GM21737 (cell line): ENCODE results near the gene CALD1.

Experiments used
- ATAC-seq: cut with Tn5 transposase; IDR thresholded peaks from one replicate; pipeline ENCODE4 v1.9.1; 2021; ENCODE audit warnings: mild to moderate bottlenecking, moderate library complexity; ENCODE audit not compliant: unreplicated experiment

CALD1 gene

DNA sequence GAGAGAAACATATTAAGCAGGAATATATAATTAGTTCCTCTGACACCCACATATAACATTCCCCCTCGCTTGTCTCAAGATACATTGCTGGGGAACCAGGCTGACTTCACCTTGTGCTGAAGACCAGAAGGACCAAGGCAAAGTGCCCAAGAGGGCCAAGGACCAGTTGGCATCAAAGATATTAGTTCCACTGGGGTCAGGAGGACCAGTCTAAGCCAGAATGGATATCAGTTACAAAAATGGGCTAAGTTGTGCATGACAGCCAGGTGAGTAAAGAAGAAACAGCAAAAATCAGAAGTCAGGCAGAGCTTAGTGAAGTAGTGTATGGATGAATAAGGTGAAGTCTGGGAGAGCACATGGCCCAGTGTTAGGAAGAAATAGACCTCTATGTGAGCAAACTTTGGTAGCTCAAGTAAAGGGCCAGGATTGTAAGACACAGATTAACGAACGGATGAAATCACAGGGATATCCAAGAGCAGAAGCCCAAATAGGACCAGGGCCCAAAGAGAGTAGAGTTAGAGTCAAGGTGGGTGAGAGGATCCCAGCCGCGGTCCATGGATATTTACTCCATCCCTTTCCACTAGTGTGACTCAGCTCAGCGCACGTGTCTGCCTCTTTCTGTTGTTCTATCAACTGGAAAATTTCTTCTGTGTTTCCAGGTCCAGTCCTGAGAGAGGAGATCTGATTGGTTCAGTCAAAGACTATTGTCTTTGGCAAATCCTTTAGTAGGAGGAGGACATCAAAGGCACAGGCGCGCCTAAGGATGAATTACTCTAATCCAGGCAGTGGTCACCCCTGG is 5.0 kb downstream of the CALD1 start:
- no peak for ATAC-seq

DNA sequence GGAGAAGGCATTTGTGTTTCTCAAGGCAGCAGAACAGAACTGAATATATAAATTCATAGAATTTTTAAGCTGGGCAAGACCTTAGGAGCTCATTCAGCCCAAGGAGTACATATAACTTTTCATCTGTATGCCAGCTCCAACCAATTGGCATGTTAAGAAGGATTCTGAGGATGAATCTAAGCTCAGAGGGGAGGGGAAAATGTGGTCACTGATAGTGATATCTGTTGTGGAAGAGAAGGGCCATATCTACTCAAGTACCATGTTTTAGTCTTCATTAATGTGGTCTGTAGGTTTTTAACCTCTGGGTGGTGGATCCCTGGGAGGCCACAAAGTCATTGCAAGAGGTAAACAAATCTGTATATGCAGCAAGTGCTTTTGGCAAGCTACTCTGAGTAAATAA is 6.4 kb downstream of the CALD1 start:
- ATAC-seq = no peak

DNA sequence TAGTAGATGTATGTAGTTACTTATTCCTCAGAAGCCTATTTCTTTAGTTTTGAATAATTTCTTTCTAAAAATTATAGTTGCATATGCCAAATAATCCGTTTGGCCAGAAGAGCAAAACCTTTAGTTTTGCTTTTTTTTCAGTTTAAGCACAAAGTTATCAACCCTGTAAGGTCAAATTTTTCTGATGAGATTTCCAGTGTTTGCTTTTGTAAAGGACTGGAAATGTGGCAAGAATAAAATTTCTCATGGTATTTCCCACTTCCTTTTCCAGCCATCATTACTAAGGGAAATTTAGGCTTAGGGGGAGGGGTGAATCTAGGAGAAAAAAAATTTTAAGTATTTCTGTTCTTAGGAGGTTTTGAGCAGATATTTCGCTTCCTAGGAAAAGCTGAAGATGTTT is 7.6 kb downstream of the CALD1 start:
- no peak for ATAC-seq

DNA sequence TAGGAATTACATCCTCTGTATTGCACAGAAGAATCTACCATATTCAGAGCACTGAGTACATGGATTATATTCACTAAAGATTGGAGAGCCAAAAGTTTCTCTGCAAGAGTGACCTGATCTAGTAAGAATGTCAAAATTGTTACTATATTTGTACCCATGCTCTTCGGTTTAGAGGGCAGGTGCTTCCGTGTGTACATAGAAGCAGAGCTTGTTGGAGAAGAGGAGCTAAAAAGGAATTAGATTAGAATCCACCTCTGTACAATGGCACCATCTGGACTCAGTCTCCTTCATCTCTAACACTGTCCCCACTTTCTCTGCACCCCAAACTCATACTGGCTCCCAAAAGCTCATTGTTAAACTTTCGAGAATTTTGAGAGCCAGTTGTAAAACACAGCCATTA is 8.3 kb downstream of the CALD1 start:
- ATAC-seq = no peak

DNA sequence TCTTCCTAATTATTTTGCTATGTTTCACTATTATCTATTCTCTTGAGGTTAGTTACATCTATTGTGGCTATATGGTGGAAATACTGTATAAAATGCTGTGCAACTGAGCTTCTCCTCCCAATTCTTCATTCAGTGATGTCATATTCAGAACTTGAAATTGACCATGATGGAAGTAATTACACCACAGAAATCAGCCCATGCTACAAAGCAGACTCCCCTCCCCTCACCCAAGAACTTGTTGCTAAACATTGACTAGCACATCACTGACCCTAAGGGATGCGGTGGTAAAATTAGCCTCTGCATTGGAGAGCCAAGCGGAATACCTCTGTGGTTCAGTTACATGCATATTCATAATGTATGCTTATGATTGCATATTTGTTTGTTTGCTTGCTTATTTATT is 8.8 kb downstream of the CALD1 start:
- no peak for ATAC-seq

DNA sequence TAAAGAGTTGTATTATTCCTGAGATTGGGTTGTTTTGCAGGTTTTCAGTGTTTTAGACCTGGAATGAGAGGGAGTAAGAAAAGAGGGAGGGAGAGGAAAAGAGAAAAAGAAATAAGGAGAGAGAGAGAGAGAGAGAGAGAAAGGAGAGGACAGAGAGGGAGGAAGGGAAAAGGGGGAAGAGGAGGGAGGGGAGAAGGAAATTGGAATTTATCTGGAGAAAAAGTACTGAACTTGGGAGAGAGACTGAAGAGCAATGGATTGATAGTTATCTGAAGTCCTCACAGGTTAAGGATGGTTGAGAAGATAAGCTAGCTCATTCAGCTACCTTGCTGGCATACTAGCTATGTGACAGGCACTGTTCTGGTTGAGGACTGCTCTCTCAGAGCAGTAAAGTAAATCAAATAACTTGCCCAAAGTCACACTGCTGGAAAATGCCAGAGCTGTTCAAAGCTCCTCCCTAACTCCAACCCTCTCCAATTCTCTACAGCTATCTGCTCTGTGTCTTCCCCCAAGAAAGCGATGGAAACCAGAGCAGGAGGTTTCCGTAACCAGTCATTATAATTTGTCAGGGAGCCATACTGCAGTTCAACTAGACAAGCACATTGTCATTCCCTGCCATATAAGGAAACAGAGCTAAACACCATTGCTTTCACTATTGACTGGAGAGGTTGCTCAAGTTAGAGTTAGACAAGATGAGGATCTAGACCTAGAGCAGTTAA is 10.7 kb downstream of the CALD1 start:
- no peak for ATAC-seq

DNA sequence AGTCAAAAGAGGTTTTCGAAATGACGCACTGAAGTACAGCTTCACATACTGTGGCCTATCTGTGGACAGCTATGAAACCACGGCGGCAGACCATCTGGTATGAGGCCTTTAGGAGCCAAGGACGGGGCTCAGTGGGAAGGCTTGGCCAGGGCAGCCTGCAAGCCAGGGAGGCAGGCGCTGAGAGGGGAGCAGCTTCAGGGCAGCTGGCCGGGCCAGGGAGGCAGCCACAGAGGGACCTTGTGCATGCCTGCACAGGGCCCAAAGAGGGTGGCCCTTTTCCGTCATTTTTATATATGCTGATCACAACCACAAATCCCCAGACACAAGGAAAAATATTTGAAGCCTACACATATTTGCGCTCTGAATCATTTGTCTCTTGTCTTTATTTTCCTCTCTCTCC is 13.5 kb downstream of the CALD1 start:
- no peak for ATAC-seq

DNA sequence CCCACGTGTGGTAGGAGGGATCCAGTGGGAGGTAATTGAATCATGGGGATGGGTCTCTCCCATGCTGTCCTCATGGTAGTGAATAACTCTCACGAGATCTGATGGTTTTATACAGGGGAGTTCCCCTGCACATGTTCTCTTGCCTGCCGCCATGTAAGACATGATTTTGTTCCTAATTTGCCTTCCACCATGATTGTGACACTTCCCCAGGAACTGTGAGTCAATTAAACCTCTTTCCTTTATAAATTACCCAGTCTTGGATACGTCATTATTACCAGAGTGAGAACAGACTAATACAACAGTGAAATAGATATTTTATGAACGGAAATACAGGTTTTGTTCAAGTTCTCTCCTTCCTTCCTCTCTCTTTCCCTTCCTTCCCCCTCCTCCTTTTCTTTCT is 15.8 kb downstream of the CALD1 start:
- no peak for ATAC-seq

DNA sequence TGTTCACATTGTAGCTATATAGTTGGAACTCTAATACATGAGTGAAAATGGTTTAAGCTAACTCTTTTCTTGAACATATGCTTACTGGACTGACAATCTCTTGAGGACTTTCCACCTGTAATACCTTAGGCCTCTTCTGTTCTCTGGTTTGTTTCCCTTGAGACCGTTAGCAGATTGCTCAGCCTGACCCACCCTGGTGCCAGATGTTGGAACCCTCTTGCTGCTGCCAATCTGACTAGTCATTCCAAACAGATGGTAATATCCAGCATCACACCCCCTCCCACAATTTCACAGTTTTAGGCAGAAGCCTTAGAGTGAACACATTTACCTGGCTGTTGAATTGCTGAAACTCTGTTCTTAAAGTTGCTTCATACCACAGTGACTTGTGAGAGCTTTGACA is 18.7 kb downstream of the CALD1 start:
- no peak for ATAC-seq

DNA sequence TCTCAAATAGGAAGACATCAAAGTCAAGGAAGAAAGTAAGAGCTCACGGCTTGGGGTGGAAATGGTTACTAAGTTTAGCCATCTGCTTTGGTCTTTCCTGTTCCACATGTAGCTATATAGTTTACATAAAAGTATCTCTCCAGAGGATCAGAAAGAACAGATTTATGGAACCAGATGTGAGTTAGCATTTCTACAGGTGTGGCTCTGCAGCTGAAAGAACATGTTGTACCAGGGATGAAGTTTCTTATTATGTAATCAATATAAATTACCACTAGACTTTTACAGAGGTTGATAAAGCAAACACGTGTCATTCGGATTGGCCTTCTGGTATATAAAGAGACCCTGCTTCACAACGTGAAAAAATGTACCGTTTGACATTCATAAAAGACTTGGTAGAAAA is 19.9 kb downstream of the CALD1 start:
- no peak for ATAC-seq

DNA sequence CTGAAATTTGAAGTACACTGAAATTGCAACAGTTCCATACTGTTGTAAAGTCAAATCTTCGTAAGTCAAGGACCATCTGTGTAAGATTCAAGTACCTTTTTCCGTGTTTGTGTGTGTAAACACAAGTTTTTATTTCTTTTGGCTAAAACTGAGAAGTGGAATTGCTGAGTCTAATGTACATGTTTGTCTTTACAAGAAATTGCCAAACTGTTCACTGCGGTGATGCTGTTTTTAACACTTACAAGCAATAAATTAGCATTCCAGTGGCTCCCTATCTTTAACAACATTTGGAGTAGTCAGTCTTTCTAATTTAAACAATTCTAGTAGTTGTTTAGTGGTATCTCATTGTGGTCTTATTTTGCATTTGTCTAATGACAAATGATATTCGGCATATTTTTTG is 23.3 kb downstream of the CALD1 start:
- ATAC-seq = no peak

DNA sequence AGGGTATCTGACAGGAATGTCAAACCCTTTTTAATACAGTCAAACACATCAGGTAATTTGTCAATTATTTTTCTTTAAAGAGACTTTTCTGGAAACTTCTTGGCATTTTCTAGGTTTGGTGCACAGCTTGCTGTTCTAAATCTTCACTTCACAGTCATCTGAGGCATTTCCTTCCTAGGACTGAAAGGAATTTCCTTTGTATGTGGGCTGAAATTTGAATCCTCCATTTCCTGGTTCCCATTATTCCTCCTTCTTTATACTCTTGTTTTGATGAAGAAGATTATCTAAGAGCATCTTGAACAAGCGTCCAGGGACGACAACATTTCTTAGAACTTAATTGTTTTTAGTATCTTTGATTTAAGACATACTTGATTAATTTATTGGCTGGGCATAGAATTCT is 24.9 kb downstream of the CALD1 start:
- no peak for ATAC-seq

DNA sequence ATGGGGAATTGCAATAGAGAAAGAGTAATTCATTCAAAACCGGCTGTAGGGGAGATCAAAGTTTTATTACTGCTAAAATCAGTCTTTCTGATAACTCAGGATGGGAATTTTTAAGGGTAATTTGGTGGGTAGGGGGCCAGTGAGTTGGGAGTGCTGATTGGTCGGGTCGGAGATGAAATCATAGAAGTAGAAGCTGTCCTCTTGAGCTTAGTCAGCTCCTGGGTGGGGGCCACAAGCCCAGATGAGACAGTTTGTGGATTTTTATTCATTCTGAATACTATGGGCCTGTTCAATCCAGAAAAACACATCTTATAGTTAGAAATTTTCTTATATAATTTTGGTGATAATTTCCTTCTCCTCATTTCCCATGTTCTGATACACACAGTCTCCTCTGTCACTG is 25.4 kb downstream of the CALD1 start:
- ATAC-seq = no peak

DNA sequence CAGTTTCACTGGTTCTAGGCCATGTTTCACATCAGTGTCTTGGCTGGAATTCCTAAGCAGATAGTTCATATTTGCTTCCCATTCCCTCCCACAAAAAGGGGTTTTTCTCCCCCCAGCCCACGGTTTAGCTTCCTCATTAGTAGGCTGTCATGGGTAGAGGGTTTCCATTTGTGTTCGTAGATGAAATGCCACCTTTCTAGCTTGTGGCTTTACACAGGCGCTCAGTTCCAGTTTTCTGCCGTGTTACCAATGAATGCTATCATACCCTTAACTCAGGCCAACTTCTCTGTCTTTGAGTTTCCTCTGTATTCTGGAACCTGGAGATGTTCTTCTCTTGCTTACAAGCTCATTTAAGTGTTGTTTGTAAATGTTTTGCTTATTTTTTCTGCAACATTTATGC is 26.8 kb downstream of the CALD1 start:
- ATAC-seq = no peak

DNA sequence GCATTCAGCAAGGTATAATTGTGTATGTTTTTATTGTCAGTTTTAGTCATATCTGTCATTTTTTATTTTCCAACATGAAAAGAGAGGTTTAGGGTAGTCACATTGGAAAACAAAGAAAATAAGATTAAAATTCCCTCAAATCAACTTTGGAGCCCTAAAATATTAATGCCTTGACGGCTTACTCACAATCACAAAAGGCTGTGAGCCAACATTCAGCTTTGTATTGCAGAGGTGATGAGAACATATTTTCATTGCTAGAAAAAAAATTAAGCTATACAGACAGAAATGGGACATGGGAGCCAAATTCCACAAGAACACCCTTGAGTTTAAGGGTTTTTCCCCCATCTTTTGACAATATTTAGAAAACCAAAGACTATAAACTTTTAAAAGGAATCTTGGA is 30.2 kb downstream of the CALD1 start:
- ATAC-seq = no peak

DNA sequence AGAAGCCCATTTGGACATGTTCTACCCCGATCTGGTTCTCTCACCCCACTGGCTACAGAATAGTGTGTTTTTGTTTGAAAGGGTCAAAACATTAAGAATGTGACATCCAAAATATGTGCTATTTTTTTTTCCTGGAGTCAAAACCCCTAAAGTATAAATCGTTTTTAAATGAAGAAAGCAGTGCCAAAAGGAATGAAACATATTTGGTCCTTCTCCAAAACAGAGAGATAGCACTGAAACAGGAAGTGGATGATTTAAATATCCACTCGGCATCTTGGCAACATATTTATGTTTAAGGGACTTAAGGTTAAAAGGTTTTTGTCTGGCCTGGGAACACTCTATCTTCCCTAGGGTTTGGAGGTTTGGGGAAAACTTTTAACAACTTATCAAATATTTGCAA is 32.3 kb downstream of the CALD1 start:
- ATAC-seq = no peak

DNA sequence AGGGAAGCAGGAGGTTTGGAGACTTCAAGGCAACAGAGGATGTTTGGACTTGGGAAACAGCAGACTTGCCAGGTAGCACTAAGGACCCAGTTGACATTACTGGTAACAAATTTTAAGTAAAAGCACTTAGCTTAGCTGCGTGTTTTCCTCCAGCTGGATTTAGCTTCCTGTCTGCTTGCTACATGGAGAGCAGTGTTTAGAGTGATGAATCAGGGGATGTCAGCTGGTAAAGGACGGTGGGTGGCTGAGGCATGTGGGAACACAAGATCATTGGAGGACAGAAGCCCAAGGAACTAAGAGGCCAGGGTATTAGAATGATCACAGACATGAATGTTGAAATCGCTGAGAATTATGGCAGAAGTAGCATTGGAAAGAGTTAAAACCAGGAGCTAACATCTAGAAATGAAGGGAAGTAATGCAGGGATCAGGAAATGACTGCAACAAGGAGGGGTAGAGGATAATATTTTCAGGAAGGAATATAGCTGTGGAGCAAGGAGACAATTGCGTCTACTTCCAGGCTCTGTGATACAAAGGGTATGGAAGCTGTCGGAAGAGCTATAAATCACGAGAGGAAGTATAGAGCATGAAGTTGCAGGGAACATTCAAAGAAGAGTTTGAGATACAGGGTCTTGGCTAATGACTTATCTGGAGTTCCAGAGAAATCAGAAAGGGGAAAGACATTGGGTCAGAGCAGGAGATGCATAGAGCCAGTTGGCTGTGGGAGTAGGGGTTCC is 34.4 kb downstream of the CALD1 start:
- ATAC-seq = no peak

DNA sequence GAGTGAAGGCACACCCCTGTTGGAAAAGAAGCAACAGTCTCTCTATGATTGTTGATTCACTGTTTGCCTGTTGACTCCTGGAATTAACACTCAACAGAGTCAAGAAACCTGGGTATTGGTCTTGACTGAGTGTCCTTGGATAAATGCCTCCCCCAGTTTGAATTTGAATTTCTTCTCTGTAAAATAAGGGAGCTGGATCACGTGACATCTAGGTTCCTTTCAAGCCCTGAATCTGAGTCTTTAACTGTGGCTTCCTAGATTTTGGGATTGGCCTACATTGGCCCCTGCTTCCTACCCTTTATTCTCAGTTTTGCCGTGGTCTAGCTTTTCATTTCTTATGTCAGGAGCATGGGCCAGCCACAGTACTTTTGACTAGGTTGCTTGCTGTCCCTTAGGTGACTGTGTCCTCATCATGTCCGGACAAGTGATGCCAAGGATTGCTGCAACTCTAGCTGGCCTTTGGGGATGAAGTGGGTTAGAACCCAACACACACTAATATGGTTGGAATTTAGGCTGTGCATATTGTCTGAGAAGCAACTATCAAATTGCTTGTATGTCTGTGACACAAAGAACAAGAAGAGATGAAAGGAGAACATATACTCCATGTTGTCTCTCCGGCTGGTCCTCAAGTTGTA is 35.4 kb downstream of the CALD1 start:
- ATAC-seq = no peak

DNA sequence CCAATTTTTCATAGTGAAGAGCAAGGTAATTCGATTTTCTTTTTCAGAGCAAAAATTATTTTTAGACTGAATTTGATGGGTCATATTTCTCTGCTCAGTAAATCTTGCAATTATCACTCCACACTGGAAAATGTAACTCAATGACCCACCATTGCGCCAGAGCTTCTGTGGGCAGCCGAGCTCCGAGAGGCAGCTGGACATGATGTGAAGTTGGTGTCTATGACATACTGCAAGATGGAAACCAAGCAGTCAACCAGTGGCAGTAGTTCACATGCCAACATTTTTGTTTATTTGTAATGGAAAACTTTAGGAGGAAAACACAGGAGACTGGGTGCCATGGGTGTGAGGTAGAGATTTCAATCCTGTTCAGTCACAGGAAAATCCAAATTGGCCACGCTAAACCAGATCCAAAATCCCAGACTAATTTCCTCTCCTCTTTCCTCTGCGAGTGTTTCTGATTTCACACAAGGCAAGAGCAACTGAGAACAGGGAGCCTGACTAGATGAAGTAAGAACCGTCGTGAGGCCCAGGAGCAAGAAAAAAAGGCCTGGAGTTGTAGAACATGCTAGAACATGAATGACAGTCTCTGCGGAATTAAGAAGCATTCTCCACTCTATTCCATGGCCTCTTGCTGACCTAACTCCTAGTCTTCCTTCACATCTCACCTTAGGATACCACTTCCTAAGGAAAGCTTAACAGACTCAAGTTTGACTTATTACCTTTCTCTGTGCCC is 39.3 kb downstream of the CALD1 start:
- no peak for ATAC-seq

DNA sequence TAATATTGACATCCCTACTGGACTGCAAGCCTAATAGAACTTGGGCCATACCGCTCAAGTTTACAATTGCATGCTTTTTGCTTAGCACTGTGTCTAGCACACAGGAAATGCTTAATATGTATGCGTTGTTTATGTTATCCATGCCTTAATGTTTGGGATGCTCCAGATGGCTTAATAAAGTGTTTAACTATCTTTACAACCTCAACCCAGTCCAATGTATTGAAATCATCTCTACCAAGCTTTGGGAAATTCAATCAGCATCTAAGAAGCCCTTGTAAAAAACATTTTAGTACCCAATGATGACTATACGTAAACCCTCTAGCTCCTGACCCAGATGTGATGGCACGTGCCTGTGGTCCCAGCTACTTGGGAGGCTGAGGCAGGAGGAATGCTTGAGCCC is 40.0 kb downstream of the CALD1 start:
- ATAC-seq = no peak

DNA sequence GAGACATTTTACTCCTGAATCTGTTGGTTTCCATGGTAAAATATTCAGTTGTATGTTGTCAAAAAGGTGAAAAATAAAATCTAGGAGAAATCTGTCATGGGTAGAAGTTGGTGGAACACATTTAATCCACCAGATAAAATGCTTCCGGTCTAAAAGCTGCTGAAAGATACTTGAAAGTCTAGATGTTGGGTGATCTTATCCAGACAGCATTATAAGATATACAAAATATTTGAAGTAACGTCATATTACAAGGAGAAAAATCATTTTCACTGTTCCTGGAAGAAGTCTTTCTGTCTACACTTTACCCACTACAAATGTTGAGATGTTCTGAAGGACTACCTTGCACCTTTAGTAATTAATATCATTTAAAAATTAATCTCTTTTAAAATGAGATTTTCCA is 40.9 kb downstream of the CALD1 start:
- ATAC-seq = no peak
